LoVo (cell line): Measurements from ENCODE around the gene NCAPD3.
"Not testable (repeated sequence)": the region's sequence is repeated elsewhere in the genome, so short reads cannot be mapped to it uniquely, and the experiment has no call there.

Experiments used
- DNase-seq: peaks from one replicate; pipeline ENCODE4 v3.0.0-alpha.2; 2016; ENCODE audit warnings: low spot score

Gene NCAPD3

DNA sequence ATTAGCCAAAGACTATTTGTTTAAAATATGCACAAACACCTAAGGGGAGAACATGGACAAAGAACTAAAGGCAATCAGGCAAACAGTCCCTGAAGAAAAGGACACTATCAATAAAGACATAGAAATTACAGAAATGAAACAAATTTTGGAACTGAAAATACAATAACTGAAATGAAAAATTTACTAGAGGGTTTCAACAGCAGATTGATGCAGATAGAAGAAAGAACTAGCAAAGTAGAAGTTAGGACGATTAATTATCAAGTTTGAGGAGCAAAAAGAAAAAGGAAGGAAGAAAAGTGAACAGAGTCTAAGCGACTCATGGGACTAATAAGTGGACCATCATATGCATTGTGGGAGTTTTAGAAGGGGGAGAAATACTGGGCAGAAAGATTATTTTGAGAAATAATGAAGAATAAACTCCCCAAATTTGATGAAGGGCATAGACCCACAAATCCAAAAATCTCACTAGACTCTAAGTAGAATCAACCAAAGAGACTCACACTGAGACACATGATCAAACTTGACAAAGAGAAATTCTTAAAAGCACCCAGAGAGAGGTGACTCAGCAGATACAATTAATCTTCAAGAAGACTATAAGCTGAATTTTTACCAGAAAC is 92.0 kb downstream of the NCAPD3 start:
- no peak for DNase-seq

DNA sequence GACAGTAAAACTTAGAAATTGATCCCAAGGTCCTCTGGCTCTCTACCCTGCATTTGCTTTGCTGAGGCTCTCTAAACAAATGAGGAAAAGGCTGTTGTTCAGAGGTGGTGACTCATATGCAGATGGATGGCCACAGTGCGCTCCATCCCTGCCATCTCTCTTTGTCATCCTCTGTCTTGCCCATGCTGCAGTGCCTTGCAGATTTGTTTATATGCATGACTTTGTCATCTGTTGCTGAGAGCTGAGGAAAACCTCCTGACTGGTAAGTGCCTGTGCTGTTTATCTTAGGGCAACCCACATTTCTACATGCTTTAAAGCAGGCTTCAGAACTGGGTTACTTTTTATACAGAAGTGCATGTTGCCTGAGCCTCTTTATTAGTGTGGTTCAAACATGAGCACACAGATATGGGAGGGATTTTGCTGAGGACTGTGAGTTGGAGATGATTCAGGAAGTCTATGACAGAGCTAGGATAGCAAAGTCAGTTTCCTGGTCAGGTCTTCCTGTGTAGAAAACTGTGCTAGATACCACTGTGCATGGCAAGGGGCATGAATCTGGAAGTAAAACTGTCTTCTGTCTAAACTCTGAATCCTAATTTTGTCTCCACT is 97.4 kb downstream of the NCAPD3 start:
- DNase-seq = no peak

DNA sequence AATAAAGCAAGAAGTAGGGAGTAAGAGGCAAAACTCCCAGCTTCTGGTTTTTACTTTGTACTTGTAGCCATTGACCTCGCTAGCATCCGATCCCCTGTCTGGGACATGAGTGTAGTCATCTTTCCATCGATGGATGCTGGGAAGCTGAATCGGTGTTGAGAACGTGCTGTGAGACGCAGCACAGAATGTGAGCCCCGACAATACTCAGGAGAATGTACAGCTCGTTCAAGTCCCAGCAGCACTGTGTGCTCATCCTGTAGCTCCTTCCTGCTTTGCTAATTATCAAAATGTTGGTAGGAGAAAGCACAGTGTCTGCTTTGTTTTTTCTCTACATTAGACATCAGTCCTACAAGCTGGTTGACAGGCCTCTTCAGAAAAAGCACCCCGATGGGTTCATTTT is 98.3 kb downstream of the NCAPD3 start:
- DNase-seq = no peak

DNA sequence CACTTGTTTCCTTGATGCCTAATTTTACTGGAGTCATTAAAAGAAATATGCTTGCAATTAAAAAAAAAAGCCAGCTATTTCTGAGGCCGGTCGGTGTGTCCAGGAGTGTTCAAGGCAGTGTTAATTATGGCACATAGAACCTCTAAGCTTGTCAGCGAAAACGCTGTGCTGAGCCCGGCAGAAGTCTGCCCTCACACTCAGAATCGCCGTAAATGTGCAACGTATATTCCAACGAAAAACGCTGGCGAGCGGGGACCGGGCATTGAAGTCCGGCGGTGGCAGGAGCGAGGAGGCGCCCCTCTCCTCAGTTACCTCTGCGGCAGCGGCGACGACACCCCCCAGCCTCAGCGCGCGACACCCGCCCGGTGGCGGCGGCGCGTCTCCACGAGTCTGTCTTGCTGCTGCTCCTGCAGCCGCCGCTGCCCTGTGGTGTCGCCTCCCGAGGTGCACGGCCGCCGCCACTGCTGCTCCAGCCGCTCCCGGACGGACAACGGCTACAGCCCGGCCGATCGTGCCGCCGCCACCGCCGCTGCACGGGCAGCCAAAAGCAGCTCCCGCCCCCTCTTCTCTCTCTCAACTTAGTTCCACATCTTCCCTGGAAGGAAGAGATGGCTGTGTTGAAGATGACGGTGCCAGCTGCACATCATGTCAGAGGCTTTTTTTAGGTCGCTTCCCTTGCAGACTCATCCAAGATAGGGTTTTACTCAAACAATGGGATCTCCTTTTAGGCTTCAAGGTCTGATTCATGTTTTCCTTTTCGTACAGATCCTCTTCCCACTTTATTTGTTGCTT is 98.9 kb downstream of the NCAPD3 start:
- DNase-seq = no peak

DNA sequence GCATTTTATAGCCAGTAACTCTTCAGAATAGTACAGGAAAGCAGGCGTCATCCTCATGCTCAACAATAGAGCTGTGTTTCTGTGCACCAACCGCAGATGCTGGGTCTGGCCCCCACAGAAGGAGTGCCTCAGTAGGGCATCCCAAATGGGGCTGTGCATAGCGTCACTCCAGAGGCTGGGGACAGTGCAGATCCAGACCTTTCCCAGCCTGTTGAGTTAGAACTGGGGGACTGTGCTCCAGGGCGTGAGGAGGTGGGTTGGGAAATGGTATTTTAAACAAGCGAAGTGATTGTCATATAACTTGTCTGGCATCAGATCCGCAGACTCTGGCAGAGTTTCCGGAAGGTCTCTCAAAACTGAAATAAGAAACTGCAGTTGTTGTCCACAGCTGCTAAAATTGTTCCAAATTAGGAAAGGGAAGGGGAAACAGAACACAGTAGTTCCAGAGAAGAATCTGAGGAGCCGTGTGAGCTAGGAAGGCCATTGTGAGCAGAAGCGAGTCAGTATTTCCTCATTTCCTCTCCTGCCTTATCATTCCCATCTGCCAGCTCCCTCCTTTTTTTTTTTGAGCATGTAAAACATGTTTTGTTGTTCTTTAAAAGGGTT is 102.7 kb downstream of the NCAPD3 start:
- no peak for DNase-seq

DNA sequence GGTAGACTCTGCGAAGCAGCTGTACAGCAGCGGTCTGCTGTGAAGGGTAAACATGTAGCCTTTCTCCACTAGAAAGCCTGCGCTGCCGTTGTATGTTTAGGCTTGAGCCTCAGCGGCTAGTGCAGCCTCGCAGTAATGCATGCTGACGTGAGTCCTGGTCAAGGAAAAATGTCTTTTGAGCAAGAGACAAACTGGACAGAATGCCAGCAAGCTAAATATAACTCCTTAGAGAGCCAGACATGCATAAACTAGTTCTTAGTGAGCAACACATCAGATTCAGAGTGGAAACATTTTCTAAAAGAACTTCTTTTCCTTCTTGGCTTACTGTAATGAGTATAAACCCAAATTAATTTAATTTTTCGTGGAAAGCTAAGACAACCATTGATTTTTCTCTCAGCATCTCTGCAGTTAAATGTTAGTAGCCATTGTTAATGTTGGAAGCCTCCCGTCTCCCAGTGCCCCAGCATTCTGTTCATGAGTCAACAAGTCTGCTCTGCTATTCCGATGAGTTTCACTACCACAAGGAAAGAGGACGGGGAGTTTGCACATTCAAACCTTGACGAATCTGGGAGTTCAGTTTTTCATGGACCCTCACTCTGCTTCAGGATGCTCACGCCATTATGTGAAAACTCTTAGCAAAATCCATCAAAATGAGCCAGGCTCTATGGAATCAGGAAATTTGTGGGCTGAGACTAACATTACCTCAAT is 103.5 kb downstream of the NCAPD3 start:
- DNase-seq = no peak

DNA sequence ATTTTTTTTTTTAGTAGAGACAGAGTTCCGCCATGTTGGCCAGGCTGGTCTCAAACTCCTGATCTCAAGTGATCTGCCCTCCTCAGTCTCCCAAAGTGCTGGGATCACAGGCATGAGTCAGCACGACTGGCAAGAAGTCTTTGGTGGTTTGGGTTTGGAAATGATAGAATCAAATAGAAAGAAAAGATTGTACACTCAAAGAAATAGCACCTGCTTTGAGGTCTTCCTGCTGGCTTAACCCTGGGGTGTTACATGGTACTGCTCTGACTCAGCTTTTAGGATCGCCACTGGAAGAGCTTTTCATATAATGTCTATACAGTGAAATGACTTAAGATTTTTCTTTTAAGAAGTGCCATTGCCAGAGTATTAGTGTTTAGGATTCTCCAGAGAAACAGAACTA is 104.7 kb downstream of the NCAPD3 start:
- DNase-seq = no peak

DNA sequence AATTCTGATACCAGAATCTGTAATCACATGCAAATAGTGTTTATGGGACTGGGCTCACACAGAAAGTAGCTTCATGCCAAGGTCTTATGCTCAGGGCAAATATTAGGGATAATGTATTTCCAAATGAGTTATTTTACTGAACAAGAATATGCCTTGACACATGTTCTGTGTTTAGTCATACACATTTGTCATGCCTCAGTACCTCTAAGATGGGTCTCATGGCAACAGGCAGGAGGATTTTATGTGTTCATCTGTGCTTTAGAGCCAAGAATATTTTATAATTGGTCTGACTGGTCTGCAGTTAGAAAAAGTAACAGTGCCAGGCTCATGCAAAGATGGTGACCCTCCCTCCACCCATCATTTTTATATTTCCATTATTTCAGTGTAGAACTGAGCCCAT is 105.8 kb downstream of the NCAPD3 start:
- DNase-seq = no peak

DNA sequence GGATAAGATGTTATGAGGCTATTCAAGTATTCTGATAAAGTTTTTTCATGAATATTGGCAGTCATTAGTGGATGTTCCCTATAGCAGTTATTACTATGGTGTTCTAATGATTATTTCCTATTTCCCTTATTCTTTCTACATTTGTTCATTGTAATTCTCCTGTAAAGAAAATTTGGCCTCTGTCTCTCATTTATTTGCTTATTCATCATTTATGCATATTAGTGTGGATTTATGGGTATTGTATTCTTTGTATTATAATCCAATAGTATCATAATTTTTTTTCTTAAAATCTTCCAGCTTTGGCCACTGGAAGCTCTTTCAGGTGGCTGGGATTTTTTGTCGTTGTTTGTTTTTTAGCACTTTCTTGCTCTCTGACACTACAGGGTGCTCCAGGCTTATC is 107.6 kb downstream of the NCAPD3 start:
- no peak for DNase-seq

DNA sequence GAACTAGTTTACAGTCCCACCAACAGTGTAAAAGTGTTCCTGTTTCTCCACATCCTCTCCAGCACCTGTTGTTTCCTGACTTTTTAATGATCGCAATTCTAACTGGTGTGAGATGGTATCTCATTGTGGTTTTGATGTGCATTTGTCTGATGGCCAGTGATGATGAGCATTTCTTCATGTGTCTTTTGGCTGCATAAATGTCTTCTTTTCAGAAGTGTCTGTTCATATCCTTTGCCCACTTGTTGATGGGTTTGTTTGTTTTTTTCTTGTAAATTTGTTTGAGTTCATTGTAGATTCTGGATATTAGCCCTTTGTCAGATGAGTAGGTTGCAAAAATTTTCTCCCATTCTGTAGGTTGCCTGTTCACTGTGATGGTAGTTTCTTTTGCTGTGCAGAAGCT is 110.0 kb downstream of the NCAPD3 start:
- not testable (repeated sequence) for DNase-seq

DNA sequence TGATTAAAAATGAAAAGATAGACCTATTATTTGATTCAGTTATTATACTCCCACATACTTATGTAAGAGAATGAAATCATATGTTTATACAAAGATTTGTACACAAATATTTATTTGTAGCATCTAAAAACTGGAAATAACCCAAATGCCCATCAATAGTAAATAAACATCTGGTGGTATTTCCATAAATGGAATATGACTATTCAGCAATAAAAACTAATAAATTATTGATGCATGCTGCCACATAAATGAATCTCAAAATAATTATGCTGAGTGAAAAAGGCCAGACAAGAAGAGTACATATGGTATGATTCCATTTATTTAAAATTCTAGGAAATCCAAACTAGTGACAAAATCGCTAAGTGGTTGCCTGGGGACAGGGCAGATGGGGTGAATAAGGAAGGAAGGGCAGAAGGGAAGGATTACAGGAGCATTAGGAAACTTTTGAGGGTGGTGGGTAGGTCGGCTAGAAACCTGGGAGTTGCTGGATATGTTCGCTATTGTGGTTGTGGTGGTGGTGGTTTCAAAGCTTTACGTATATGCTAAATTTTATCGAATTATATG is 113.4 kb downstream of the NCAPD3 start:
- no peak for DNase-seq
